Stimulated activated naive CD8-positive, alpha-beta T cell treated with anti-CD3 and anti-CD28 coated beads, Interleukin-15, Interleukin-2, amounts not matched to agents 100 U/mL and 50 U/mL, for 24 hours (primary cell): ENCODE measurements around the gene CTDSP2.

Experiments used
- ATAC-seq: fragments of 150-1000 bp; cut with Tn5 transposase; one replicate; pipeline ENCODE4 v1.10.0; 2021
- DNase-seq: peaks from one replicate; pipeline ENCODE4 v3.0.0; 2021

The CTDSP2 gene

DNA sequence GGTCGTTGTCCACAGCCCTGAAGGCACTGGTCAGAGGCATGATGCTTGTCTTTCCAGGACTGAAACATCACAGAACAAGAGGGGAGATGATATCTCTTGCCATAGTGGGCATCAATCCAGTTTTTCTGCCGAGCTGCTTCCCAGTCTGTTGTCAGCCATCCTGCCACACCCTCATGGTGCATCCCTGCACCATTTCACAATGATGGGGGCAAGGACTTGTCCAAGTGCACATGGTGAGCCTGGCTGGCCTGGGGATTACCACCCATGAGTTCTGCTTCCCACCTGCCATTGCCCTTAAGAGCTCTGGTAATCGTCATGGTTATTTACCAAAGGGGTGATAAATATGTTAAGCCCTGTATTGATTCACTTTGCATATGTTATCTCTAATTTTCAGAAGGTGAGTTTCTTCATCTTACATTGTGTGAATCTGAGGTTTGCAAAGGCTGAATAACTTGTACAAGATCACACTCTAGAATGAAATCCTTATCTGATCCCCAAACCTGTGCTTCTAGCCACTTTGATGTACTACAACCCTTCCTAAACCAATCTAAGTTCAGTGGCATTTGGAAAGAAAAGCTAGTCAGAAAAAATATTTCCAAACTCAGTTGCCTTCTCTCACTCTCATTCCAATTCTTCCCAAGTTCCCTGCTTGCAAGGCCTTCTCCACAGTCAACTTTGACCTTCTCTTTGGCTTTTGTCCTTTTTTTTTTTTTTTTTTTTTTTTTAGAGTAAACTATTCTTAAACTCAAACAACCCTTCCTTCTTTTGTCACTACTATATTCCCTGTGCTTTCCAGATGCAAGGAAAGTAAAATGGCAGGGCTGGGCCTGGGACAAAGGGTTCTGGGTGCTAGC, 30.3 kb downstream of the CTDSP2 start:
- ATAC-seq (no peak), DNase-seq (no peak)

DNA sequence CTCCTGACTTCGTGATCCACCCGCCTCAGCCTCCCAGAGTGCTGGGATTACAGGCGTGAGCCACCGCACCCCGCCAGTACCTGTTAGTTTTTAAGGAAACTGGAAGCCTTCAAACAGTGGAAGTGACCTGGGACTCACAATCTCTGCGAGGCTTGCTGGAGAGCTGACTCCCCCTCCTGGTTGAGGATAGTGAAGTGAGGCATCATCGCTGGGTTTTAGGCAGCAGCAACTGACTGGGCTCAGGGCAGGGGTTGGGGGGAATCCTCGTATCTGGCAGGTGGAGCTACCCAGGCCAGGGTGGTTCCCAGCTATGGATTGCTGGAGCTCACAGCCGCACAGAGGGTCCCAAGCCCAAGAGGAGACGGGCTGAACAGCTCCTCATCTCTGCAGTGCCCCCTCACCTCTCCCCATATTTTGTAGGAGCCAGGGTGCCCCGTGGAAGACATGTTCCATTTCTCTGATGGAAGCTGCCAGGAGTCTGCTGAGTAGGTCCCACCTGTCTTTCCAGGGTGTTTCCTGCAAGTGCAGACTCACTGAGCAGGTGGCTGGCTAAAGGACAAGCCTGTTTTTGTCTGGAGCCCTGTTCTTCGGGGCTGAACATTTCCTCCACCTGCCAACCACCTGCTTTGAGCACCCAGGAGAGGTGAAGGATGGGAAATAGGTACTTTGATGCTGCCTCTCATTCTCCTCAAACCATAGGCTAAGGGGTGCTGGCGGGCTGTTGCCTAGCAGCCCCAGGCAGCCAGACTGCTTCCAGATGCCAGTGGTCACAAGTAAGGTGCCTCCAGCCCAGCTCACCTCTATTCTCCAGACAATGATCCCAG, 31.1 kb downstream of the CTDSP2 start:
- no peak for DNase-seq

DNA sequence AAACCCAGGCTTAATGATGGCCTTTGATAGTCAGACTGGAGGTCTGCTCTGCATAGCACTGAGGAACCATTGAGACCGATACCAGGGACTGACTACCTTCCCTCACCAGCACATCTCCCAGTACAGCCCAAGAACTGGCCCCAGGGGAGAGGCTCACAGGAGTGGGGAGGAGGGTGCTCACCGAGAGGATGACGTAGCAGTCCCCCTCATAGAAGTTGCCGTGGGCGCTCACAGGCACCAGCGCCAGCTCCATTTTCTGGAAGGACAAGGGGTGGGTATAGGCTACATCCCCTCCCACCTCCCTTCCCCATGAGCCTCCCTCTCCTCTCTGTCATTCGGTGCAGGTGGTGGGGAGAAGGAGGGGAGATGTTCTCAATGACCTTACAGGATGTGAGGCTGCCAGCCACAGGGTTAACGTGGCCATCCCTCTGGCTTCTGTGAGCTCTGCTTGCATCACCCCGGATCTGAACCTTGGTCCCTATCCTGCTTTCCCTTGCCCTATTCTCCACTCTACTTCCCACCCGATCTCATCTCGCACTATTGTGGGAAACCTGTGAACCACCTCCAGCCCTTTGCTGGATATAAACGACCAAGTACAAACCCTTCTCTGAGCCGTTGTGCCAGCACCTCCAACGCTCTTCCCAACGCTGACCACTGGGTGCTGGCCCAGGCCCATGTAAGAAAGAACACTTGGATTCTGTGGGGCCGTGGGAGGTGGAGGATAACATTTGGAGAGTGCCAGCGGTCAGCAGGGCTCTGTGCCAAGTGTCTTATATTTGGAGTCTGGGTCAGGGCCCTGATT, 32.4 kb downstream of the CTDSP2 start:
- no peak for DNase-seq
- ATAC-seq = no peak

More for the DNA sequence above, 31.1 kb downstream of the CTDSP2 start:
- no peak for ATAC-seq

GRCh38 chr12:57813111-57813970, 33.2 kb downstream of the CTDSP2 start:
- ATAC-seq = no peak
- DNase-seq = no peak

DNA sequence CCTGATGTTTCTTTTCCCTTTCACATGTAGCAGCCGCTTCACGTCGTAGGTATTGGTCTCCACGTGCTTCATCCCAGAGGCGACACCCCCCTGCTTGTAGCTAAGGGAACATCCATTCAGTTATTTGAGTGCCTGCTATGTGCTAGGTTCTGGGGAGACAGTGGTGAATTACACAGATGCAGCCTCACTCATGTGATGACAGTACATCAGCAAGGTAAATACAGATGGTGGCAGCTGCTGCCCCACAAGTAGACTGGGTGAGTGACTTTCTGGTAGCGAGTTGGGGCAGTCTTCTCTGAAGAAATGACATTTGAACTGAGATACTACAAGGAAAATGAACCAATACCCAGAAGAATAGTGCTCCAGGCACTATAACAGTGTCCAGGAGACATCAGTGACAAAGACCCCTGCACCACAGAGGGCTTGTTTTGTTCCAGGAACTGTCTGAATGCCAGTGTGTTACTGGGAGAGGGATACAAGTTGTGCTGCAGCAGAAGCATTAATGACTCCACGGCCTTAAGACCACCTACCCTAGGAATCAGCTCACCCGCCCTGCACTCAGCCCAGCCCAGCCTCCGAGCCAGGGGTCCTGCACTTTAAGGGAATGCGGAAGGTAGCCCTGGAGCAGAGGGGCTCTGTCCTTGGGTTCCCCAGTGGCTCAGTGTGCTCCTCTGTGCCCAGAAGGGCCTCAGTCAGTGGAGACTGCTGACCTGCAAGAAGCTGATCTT, 35.3 kb downstream of the CTDSP2 start:
- ATAC-seq (no peak), DNase-seq (no peak)

- ATAC-seq (no peak), DNase-seq (no peak)
These were observed 36.1 kb downstream of the CTDSP2 start for GRCh38 chr12:57810450-57810849.

GRCh38 chr12:57809425-57809824, 37.1 kb downstream of the CTDSP2 start:
- ATAC-seq = no peak
- DNase-seq = no peak

GRCh38 chr12:57808351-57808750, 38.2 kb downstream of the CTDSP2 start:
- ATAC-seq = no peak
- no peak for DNase-seq

DNA sequence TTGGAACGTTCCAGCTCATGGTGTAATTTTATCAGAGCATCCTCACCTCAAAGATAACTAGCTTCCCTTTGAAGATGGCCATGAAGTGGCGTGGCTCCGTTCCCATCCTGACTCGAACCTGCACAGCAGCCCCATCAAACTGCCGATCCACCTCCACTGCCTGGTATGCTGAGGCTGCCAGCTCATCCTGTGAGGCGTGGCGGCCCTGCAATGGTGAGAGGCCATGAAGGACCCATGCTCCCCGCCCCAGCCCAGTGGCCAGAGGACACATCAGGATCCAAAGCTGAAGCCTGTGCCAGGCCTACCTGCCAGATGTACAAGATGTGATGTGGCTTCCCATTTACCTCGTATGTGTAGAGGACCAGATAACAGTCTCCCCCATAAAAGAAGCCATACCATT, 39.2 kb downstream of the CTDSP2 start:
- DNase-seq (no peak), ATAC-seq (no peak)

- no peak for ATAC-seq
- no peak for DNase-seq
These were observed 39.9 kb downstream of the CTDSP2 start for GRCh38 chr12:57806677-57807076.

- DNase-seq (peak; percentile 34), ATAC-seq (no peak)
These were observed 43.1 kb downstream of the CTDSP2 start for GRCh38 chr12:57803319-57803893.

DNA sequence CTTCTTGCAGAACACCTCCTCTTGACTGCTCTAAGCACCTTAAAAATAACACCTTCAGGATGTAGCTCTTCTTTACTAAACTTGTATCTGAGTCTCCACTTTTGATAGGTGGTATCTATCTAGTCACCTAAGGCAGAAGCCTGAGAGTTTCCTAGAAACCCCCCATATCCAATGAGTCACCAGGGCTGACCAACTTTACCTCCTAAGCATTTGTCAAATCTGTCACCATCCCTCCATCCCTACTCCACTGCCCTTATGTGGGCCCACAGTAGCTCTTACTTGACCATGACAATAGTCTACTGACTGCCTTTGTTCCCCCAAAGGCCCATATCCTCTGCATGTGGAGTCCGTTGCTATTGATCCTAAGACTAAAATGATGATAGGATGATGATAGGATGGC, 43.9 kb downstream of the CTDSP2 start:
- DNase-seq = no peak
- ATAC-seq = no peak

DNA sequence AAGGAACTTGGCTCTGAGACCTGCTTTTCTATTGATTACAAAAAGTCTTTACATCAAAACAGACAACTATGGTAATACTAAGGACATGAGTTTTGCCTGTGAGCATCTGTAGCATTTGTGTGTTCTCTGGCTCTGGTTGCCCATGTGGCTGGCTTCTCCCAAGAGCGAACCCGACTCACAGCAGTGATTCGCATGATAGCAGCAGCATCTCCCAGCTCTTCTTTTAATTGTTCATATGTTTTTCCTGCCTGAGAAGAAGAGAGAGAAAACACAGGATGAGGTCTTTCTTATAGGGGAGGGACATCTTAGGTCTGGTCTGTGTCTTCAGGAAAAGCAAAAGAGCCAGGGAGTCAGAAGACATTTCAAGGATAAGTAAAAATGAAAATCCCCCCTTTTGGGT, 45.6 kb downstream of the CTDSP2 start:
- no peak for ATAC-seq
- DNase-seq = no peak

- DNase-seq (no peak), ATAC-seq (no peak)
These were observed 48.6 kb downstream of the CTDSP2 start for GRCh38 chr12:57797933-57798332.

DNA sequence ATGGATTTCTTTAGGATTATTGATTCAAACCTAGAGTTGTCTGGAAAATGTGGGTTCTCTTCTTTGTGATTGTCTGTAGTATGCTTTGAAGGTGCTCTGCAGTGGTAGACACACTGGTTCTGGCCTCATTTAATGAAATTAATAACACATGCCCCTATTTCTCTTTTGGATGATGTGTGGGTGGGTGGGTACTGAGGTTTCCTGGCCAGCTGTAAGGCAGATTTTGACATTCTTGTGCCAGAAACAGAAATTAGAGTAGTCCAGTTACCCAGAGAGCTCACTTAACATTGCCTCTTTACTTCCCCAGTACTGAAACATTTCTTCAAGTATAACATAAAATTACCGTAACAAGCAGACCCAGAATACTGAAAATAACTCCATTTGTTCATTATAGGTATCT, 49.5 kb downstream of the CTDSP2 start:
- ATAC-seq (no peak), DNase-seq (no peak)

DNA sequence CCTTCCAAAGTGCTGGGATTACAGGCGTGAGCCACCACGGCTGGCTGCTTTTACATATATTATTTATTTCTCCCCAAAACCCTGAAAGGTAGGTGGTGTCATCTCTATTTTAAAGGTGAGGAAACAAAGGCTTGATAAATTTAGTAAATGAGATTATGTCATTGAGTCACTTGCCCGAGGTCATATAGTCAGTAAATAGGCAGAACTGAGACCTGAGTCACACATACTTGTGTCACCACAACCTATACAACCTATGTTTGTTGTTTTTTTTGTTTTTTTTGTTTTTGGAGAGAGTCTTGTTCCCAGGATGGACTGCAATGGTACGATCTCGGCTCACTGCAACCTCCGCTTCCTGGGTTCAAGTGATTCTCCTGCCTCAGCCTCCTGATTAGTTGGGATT, 51.2 kb downstream of the CTDSP2 start:
- no peak for DNase-seq
- no peak for ATAC-seq

DNA sequence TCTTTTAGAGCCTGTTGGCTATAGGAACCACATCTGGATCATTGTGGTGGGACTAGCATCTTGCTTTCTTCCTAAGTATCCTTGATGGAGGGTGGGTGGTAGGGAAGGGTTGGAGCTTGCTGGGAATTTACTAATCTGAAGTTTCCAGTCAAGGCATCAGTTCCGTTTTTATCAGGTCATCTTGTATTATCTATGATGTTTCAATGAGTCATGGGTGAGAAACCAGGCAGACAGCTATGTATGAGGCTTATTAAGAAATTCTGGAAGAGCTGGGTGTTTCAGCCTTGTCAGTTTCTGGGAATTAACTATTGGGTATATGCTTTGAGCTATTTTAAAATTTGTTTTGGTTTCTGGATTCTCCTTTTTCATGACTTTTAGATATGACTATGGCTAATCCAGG, 52.6 kb downstream of the CTDSP2 start:
- DNase-seq = no peak
- ATAC-seq = no peak

GRCh38 chr12:57783861-57784260, 62.7 kb downstream of the CTDSP2 start:
- ATAC-seq (no peak), DNase-seq (no peak)

DNA sequence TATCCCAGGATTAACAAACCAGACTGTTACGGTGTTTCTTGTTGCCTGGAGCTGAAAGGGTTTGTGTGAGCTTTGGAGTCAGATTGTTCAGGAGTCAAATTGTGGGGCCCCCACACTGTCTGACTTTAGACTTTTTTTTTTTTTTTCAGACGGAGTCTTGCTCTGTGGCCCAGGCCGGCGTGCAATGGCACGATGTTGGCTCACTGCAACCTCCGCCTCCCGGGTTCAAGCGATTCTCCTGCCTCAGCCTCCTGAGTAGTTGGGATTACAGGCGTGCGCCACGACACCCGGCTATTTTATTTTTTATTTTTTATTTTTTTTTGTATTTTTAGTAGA, 63.1 kb downstream of the CTDSP2 start:
- ATAC-seq = no peak
- no peak for DNase-seq

DNA sequence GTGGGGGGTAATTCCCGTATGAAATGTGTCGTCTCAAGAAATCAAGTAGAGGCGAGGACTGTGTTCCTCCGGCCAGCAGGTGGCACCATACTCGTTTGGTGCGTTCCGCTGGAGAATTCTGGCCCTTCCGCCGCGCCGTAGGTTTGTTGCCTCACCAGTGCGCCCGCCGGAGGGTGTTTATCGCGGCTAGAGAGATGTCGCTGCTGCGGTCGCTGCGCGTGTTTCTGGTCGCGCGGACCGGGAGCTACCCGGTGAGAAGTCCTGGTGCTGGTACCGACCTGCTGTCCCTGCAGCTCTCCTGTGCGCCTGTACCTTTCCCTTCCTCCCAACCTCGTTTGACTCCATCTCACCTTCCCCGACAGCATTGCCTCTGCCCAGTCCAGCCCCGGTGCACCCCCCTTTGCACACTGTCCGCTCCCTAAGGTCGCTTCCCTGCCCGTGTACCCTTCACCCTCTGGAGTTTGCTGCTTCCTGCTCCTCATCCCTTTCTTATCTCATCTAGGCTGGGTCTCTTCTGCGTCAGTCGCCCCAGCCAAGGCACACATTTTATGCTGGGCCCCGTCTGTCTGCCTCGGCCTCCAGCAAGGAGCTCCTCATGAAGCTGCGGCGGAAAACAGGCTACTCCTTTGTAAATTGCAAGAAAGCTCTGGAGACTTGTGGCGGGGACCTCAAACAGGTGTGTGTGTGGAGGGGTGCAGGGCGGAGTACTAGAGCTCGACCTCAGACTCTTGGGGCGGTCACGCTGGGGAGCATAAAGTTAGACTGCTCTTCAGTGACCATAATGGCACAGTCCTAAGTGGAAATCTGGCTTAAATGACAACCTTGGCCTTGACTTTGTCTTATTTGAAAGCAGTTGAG, 63.7 kb downstream of the CTDSP2 start, which contains the start of gene TSFM:
Gene TSFM (plus strand): TSS at position 180 of the 858 bp plus-strand sequence. CDS start 15 bp downstream, at position 195.
- DNase-seq (peak; percentile 99), ATAC-seq (peak; percentile 87)
